HG03097 (cell line): ENCODE measurements around the gene RNF6.

Experiments used
- ATAC-seq: cut with Tn5 transposase; IDR thresholded peaks from one replicate; pipeline ENCODE4 v1.9.1; 2021; ENCODE audit not compliant: unreplicated experiment, low FRiP score

The RNF6 gene

DNA sequence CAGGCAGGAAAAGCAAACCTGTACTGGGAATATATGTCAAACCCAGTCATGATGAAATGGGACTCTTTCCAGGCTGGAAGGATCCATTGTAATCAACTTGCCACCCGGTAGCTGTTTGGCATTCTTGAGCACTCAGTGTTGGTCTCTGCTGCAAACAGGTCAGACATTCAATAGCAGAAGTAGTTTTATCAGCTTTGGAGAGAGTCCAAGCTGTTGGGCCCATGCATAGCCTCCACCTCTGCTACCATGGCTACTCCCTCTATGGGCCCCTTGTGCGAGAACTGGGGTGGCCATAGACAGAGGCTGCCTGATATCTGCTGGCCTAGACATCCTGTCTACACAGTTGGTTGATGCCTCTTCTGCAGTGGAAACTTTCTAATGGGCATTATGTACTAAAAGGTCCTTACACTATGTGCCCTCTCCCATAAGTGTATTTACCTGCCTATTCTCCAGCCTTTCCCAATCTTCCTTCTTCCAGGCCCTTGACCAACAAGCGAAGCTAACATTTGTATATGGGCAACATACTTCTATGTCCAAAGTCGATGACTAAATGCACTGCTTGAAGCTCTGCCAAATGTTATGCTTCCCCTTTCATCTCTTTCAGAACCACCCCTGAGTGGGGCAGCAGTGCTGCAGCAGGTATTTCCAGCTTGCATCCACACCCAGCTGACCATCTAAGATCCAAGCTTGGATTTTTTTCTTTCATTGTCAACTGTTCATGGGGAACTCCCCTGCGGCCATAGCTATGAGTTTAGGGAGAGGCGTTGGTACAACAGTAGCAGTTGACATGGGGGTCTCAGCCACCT is 5.3 kb upstream of the RNF6 start:
- no peak for ATAC-seq

DNA sequence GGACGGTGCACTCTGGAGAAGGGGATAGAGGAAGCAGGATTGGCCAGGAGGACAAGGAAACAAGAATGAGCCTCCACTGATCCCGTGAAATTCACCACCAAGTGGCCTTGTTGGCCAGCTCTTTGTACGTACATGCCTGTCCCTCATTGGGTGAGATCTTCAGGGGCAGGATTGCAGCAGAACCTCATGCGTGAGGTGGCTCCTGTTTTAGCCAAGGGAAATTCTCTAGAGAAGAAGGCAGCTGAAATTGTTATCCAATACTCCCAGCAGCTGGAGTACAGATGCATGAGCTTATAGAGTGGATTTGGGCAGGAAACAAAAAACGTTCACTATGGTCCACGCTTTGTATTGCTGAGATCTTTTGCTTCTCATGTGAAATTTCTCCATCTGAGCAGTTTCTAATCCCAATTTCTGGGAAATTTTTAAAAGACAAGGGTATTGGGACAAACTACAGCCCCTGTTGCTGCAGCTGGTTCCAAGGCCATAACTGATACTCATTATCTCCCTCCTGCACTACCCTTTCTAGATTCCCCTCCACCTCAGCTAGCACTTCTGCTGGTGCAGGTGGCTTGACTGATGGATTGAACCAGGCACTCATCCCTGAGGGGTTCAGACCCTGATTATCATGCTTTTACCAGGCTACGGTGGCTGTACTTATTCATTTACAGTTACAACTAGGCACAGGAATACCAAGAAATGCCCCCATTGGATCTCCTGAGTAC is 3.9 kb upstream of the RNF6 start:
- no peak for ATAC-seq

DNA sequence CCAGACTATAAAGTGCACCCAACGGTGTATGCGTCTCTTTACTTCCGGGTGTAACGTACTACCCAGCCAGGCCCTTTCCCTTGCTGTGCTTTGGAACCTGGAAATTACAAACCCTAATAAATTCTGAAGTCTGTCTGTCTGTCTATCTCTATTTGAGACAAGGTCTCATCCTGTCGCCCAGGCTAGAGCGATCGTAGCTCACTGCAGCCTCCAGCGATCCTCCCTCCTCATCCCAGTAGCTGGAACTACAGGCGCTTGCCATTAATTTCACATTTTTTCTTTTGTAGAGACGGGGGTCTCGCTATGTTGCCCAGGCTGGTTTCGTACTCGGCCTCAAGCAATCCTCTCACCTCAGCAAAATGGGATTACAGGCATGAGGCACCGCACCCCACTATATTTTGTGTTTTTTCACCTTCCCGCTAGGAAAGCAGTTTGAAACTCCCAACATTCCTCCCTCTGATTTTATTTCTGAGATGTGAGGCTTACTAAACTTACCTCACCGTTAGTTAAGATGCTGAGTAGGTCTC is 469 bp upstream of the RNF6 start:
- ATAC-seq: peak; percentile 30

DNA sequence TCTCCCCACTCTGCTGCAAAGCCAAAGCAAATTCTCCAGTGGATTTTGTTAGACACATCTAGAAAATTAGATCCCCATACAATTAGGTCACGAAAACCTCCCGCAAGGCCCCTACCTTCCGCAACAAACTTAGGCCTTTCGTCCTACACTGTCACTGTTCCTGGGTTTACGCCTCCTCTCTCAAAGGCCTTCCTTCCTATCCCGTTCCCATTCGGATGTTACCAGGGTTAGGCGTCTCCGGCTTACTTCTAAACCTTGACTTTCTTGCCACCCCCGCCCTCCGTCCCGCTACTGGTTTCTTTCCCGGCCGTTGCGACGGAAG is 754 bp downstream of the RNF6 start:
- ATAC-seq: no peak

DNA sequence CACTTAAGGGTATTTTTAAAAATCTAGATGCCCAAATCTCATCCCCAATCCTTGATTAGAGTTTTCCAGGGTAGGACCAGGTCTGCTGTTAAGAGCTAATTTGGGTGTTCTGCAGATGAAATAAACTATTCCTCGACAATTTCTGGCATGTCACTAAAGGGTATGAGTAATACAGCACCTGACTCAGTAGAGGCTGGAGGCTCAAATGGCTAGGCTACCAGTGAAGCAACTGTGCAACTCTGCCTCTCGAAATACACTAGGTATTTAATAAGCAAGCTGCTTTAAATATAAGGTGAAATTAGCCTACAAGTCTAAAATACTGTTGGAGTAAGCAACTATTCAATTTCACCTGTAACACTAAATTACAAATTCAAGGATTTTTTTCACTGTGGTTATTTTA is 1.5 kb downstream of the RNF6 start:
- ATAC-seq: no peak

DNA sequence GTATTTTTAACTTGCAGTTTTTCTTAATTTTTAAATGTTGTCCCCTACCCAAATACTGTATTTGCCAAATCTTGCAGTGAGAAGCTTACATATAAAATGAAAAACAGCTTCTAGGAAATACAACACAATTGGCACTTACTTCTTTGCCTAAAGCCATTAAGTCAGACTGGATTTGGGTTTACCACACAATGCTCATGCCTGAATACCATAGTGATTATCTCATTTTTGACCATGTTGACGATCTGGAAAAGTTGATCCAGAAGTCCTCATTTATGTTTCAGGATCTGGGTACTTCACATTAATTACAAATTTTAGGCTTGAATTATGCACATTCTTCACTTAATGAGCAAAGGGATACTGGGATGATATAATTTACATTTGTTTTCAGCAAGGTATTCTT is 2.4 kb downstream of the RNF6 start:
- ATAC-seq: no peak

DNA sequence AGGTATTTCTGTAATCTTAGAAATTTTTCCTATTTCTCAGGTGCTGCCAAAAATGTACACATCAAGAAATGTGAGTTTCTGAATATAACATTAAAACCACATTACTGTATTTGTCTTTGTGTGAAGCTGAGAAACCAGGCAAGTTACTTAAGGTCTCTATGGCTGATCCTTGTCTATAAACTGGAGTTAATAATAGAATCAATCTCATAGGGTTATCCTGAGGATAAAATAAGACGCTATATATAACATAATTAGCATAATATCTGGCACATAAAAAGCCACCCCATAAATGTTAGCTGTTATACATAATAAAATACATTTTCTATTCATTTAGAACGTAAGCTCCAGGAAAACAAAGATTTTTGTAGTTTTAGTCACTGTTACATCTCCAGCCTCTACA is 6.1 kb downstream of the RNF6 start:
- ATAC-seq: no peak

DNA sequence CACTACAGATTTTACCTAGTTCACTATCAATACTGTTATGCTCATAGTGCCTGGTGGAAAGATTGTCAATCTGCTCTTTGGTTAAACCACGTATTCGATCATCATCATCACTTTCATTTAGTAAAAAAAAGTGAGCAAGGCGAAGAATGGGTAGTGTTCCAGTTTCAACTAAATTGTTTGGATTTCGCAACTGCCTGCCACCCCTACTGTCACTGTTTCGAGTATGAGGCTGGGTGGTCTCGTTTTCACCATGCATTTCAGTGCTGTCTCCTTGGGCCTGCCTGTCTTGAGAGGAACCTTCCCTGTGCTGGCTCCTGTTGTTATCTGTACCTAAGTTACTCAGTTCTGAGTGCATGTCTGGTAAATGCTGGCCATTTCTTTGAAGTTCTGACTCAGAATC is 8.1 kb downstream of the RNF6 start:
- ATAC-seq: no peak

DNA sequence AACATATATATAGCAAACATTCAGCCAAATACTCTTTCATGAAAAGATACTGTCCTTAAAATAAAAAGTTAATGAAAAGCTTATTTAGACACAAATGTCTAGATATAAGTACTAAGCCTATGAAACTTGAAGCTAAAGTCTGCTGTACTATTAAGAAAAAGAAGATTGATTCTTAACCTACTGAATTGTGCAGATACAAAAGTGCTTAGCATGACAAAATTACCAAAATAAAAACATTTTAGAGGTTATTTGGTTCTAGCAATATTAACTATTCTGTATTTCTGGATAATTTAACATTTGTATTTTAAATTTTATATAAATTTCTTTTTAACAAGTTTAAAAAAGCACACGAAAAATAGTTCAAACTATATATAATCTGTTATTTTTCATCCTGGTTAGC is 8.8 kb downstream of the RNF6 start:
- no peak for ATAC-seq

DNA sequence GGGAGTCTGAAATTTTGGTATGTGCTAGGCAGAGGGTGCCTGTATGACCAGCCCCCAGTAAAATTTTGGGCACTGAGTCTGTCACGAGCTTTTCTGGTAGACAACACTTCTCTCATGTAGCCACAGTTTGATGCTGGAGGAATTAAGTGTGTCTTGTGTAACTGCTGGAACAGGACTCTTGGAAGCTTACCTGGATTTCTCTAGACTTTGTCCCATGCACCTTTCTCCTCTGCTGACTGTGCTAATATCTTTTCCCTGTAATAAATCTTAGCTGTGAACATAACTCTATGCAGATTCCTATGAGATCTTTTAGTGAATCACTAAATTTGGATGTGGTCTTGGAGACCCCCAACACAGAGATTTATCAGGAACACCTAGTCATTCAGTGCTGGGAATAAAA is 13.8 kb downstream of the RNF6 start:
- ATAC-seq: no peak

DNA sequence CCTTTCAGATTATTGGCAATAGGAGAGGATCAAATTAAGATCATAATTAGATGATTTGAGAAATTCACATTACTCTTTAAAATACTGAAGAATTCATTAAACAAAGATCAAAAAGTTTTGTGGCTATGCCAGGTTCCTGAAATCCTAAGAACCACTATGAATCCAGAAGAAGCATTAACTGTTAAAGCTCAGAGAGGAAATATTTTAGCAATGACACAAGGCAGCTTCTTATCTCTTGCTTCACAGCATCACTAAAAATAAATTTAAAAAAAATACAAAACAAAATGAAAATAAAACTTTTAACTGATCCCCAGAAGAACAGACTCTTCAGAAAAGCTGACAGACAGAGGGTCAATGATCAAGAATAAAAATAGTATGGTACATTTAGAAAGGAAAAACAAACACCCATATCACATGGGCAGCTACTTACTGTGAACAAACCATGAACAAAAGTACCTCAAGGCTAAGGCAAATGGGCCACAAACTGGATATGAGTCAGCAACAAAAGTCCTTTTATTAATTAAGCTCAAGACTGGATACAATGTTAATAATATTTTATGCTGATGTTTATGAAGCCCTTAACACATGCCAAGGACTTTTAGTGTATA is 19.6 kb downstream of the RNF6 start:
- ATAC-seq: no peak

DNA sequence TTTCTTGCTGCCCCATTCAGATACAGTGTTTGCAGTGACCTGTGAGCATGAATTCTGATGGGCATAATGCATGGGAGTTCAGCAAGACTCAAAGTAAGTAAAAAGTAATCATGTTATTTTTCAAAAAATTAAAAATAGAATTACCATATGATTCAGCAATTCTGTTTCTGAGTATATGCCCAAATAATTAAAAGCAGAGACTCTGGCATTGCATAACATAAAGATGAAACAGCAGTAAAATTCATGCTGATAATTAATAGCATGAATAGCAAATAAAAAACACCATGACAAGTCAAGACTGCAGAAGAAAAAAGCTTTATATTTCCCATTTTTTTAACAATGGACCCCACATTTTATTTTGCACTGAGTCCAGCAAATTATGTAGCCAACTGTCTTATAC is 21.3 kb downstream of the RNF6 start:
- no peak for ATAC-seq

DNA sequence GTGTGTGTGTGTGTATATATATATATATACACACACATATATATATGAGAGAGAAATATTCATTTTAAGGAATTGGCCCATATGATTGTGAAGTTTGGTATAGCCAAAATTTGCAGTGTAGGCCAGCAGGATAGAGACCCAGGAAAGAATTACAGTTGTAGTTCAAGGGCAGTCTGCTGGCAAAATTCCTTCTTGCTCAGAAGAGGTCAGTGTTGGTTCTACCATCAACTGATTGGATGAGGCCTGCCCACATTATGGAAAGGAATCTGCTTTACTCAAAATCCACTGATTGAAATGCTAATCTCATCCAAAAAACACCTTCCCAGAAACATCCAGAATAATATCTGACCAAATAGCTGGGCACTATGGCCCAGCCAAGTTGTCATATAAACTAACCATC is 24.0 kb downstream of the RNF6 start:
- no peak for ATAC-seq

DNA sequence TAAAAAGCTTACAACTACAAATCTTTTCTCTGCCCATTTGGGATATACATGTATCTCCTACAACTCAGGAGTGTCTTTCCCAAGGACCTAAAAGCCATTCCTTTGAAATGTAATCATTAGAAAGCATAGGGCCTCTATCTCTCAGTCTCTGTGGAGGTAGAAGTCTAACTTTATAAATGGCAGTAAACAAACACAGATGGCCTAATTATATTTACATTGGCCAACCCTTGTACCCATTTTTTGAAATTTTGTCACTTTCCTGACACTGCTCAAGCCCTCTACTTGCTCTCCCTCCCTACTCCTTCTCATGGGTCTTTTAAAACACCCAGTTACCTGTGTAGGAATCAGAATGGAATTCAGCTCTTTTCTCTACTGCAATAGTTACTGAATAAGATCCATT is 24.8 kb downstream of the RNF6 start:
- ATAC-seq: no peak

DNA sequence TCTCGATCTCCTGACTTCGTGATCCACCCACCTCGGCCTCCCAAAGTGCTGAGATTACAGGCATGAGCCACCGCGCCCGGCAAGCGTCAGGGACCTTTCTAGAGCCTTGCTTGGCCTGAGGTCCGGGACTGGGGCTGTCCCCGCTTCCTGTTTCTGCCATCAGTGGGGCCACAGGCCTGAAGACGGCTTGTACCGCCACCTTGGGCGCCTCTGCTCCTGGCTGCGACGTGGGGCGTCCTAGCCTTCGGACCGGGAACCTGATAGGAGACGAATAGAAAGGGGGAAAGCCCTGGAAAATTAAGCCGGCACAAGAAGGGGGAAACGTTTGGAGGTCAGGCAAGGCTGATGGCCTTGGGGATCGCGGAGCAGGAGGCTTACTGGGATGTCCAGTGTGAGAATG is 35.1 kb downstream of the RNF6 start:
- no peak for ATAC-seq

DNA sequence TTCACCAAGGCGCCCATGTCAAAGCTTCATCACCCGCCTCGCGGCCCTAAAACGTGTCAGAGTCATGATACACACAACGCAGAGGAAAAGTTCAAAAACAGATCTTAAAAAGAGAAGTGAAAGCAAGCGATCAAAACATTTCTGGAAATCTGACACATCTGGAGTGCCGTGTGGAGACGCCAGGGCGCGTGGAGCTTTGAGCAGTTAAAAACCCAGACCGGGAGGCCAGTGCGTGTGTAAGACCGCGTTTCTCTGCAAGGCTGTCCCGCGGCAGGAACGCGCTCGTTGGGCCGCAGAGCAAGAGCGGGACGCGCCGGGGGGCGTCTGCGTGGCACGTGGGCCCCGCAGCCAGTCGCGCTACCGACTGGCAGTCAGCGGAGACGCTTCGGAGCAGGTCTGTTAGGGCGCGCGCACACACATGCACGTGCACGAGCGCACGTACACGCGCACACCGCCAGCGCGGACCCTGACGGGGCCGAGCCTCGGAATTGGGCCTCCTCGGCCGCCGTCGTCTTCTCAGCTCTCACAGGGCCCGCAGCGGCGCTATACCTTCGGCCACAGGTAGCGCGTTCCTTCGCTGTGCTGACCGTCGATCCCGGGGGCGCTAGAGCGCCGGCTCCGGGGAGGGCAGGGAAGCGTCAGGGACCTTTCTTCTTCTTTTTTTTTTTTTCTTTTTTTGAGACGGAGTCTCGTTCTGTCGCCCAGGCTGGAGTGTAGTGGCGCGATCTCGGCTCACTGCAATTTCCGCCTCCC is 35.8 kb downstream of the RNF6 start:
- ATAC-seq: peak; percentile 83

DNA sequence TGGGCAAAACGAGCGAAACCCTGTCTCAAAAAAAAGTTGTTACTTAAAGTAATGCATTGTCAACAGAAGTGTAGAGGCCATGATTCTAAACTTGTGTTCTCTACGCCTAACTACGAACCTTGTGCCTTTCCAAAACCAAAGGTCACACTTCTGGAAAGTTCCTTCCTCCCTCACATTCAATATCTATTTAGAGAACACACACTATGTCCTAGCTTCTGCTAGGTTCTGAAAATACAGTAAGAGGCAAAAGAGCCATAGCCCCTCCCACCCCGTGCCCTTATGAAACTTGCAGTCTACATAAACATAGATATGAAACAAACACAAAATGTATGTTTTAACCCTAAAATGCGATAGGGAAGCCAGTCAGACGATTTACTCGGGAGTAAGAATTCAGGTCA is 36.4 kb downstream of the RNF6 start:
- ATAC-seq: peak; percentile 1

DNA sequence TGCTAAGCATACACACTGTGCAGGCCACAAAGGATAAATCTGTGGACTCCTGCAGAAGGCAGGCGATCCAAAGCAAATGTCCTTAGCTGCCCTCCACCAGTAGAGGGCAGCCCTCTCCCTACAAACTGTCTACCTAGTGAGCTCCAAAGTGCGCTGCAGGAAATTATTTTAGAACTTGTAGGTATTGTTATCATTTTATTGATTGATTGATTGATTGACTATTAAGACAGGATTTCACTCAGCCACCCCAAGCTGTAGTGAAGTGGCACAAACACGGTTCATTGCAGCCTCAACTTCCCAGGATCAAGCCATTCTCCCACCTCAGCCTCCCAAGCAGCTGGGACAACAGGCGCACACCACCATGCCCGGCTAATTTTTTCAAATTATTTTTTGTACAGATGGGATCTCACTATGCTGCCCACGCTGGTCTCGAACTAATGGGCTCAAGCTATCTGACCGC is 37.3 kb downstream of the RNF6 start:
- ATAC-seq: peak; percentile 36

DNA sequence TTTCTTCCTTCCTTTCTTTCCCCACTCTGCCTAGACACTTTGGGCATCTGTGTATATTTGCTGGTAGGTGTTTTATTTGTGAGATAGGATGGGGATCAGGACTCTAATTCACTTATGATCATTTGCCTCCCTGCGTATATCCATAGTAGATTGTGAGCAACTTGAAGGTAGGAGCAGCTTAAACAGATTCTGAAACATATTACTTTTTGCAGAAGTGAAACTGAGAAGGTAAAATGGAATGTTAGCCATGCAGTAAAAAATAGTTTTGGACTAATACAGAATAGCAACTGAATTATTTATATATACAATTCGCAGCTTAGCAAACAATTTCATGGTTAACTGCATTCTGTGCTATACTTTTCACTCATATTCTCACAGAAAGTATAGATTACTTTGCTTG is 38.7 kb downstream of the RNF6 start:
- ATAC-seq: no peak

DNA sequence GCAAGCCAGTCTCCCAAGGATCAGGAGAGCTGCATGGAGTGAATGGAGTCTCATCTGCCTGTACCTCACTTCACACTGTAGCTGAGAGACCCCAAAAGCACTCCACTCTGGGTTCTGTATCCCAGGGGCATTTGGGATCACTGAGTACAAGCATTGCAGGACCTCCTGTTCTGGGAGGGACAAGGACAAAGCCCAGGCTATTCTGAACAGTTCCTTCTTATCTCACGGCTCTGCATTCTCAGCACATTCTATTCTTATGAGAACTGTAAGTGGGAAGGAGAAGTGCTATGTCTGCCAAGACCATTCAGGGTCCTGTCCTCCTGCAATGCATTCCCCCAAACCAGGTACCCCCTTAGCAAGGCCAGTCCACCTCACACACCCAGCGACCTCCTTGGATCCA is 42.8 kb downstream of the RNF6 start:
- ATAC-seq: no peak

DNA sequence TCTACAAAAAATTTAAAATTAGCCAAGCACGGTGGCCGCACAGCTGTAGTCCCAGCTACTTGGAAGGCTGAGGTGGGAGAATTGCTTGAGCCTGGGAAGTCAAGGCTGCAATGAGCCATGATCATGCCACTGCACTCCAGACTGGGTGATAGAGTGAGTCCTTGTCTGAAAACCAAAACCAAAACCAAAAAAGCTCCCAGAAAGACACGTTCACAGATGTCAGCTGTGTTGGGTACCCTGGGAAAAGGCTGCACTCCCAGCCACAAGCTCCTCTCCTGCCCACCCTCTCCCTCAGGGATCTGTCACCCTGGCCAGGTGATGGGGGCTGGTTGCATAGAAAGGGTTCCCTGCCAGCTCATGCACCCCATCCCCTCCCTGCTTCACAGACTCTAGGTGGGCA is 53.3 kb downstream of the RNF6 start:
- no peak for ATAC-seq
